Smooth muscle cell (in vitro differentiated cells): ENCODE results near the gene ACOT8. TPM values are rescaled to one million over a fixed set of nuclear protein-coding genes. Genes with fewer than 3 reads are reported as not detected.
A peak's percentile ranks its signal among the peaks of the same experiment; 100 is the strongest.

Source experiments
- DNase-seq: peaks from one replicate; lab custom pipeline; 2025; ENCODE audit not compliant: unreplicated experiment; lab: John Stamatoyannopoulos, UW
- H2AFZ ChIP-seq: fragments of 200-600 bp; sonication (generic); 2 replicates; pipeline ENCODE4 v1.6.0; 2016; ENCODE audit warnings: antibody characterized with exemption, low read depth, mild to moderate bottlenecking
- H3F3A ChIP-seq: fragments of 200-600 bp; sonication (generic); 2 replicates; pipeline ENCODE4 v1.6.0; 2017; ENCODE audit warnings: antibody characterized with exemption, low read depth
- H3K27ac ChIP-seq: fragments of 200-600 bp; sonication (generic); 2 replicates; pipeline ENCODE4 v1.5.1; 2016; ENCODE audit warnings: low read depth, mild to moderate bottlenecking
- H3K27me3 ChIP-seq: fragments of 200-600 bp; sonication (generic); 2 replicates; pipeline ENCODE4 v1.6.1; 2016; ENCODE audit warnings: low read depth, mild to moderate bottlenecking
- H3K36me3 ChIP-seq: fragments of 200-600 bp; sonication (generic); 2 replicates; pipeline ENCODE4 v1.5.1; 2016; ENCODE audit warnings: low read depth
- H3K4me1 ChIP-seq: fragments of 200-600 bp; sonication (generic); 2 replicates; pipeline ENCODE4 v1.5.1; 2016; ENCODE audit warnings: low read depth
- H3K4me2 ChIP-seq: fragments of 200-600 bp; sonication (generic); 2 replicates; pipeline ENCODE4 v1.6.0; 2016; ENCODE audit warnings: mild to moderate bottlenecking
- H3K4me3 ChIP-seq: fragments of 200-600 bp; sonication (generic); 2 replicates; pipeline ENCODE4 v1.5.1; 2016; ENCODE audit warnings: mild to moderate bottlenecking
- H3K79me2 ChIP-seq: fragments of 200-600 bp; sonication (generic); 2 replicates; pipeline ENCODE4 v1.6.0; 2016; ENCODE audit warnings: low read depth, mild to moderate bottlenecking
- H3K9ac ChIP-seq: fragments of 200-600 bp; sonication (generic); 2 replicates; pipeline ENCODE4 v1.6.0; 2016; ENCODE audit warnings: low read depth
- H3K9me3 ChIP-seq: fragments of 200-600 bp; sonication (generic); replicated peaks from 2 replicates; pipeline ENCODE4 v1.5.1; 2016; ENCODE audit warnings: low read depth
- H4K20me1 ChIP-seq: fragments of 200-600 bp; sonication (generic); 2 replicates; pipeline ENCODE4 v1.6.0; 2016; ENCODE audit warnings: low read depth
- WGBS: methylation state at CpG from one replicate; pipeline ENCODE4 v1.1.7; 2016; ENCODE audit warnings: low lambda C conversion rate; 5-methylcytosine and 5-hydroxymethylcytosine counted together
- polyA plus RNA-seq: library from polyadenylated mRNA; unstranded; fragments of >200 nt; fragmentation: Nextera tagmentation; extraction: Ambion mirVana; gene quantifications from 2 replicates; pipeline ENCODE4 v1.2.1, GENCODE V29; 2016
- total RNA-seq: library from RNA; depleted of rRNA; stranded (reverse); fragments of >200 nt; gene quantifications from 2 replicates; pipeline ENCODE4 v1.2.3, GENCODE V29; 2014
- TF ChIP-seq, protein P1 (sequence below): fragments of 200-600 bp; sonication (generic); IDR thresholded peaks from 2 replicates; pipeline ENCODE4 v1.5.1; 2017; ENCODE audit warnings: borderline replicate concordance, mild to moderate bottlenecking, antibody characterized with exemption; ENCODE audit not compliant: insufficient read depth, poor library complexity, severe bottlenecking

ACOT8 gene
- total and polyA plus RNA-seq, 2 experiments from 2014 or later, result 31.9 to 43.8 TPM

DNA sequence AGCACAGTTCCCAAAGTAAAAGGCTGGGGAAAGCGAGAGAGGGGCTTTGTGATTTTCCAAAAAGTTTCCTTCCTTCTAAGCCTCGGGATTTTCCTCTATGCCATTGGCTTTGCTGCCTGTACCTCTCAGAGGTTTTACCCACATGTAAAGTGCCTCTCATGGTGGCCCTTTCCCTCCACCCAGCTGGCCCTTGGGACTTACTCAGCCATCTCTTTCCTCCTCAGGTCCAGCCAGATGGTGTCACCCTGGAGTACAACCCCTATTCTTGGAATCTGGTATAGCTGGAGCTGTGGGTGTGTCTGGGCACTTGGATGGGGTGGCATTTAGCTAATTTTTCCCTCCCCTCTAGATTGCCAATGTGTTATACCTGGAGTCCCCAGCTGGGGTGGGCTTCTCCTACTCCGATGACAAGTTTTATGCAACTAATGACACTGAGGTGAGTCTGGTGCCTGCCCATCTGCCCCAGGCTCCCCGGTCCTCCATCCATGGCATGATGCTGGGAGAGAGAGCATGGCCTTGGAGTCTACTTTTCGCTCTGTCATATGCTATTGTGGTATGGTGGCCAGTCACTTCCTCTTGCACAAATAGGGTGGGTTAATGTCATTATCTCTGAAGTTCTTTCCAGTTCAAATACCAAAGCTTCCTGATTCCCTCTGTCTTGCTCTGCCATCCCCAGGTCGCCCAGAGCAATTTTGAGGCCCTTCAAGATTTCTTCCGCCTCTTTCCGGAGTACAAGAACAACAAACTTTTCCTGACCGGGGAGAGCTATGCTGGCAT is 35.0 kb upstream of the ACOT8 start:
- Histone ChIP-seq H3K27ac (peak overlapping the region; percentile 67), H2AFZ (no peak overlapping the region)

DNA sequence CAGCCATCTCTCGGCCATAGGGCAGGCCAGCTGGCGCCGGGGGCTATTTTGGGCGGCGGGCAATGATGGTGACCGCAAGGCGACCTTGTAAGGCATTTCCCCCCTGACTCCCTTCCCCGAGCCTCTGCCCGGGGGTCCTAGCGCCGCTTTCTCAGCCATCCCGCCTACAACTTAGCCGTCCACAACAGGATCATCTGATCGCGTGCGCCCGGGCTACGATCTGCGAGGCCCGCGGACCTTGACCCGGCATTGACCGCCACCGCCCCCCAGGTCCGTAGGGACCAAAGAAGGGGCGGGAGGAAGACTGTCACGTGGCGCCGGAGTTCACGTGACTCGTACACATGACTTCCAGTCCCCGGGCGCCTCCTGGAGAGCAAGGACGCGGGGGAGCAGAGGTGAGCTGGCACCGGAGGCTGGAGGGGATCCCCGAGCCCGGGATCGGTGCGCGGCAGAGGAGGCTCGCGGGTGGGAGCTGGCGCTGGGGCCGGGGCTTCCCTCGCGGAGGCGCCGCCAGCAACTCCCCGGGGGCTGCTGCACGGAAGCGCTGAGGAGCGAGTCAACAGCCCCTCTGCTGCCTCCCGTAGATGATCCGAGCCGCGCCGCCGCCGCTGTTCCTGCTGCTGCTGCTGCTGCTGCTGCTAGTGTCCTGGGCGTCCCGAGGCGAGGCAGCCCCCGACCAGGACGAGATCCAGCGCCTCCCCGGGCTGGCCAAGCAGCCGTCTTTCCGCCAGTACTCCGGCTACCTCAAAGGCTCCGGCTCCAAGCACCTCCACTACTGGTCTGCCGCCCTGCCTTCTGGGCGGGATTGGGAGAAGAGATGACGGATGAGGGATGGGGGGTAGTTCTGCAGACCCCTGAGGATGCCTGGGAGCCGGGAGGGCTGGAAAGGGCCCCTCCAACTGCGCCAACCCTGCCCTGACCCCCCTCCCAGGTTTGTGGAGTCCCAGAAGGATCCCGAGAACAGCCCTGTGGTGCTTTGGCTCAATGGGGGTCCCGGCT is 34.1 kb upstream of the ACOT8 start, which contains the start of the genes CTSA and NEURL2:
TSS of gene CTSA (plus strand) at position 351 of the 999 bp plus-strand sequence. CDS start at position 585, 234 bp downstream.
TSS of gene NEURL2 (minus strand) at position 224 of the 999 bp plus-strand sequence. CDS start at position 7, 217 bp downstream.
- Histone ChIP-seq H3K79me2 (peaks cover 5% of the 10 kb centered on the region), H3K9me3 (no peaks in the 10 kb centered on the region), H3K9ac (peak within 1 kb of the TSS; percentile 83), H3K4me3 (peak within 1 kb of the TSS; percentile 84), H3K4me1 (peaks cover 6% of the 10 kb centered on the region), H2AFZ (peak within 1 kb of the TSS; percentile 77), H3K27ac (peak within 1 kb of the TSS; percentile 67), H3F3A (peaks cover 9% of the 10 kb centered on the region), H3K27me3 (no peaks in the 10 kb centered on the region), H4K20me1 (no peaks in the 10 kb centered on the region), H3K36me3 (no peaks in the 10 kb centered on the region), H3K4me2 (peak within 1 kb of the TSS; percentile 98)
- 5% methylated on average over 65 of the region's 78 CpGs for WGBS
- TF ChIP-seq, protein P1, sequence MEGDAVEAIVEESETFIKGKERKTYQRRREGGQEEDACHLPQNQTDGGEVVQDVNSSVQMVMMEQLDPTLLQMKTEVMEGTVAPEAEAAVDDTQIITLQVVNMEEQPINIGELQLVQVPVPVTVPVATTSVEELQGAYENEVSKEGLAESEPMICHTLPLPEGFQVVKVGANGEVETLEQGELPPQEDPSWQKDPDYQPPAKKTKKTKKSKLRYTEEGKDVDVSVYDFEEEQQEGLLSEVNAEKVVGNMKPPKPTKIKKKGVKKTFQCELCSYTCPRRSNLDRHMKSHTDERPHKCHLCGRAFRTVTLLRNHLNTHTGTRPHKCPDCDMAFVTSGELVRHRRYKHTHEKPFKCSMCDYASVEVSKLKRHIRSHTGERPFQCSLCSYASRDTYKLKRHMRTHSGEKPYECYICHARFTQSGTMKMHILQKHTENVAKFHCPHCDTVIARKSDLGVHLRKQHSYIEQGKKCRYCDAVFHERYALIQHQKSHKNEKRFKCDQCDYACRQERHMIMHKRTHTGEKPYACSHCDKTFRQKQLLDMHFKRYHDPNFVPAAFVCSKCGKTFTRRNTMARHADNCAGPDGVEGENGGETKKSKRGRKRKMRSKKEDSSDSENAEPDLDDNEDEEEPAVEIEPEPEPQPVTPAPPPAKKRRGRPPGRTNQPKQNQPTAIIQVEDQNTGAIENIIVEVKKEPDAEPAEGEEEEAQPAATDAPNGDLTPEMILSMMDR, result no peak
- DNase-seq, result peak; percentile 65

More for the DNA sequence above, 35.0 kb upstream of the ACOT8 start:
- Histone ChIP-seq H3K27me3 (no peaks in the 10 kb centered on the region), H3K9ac (peak overlapping the region; percentile 83), H3K36me3 (no peaks in the 10 kb centered on the region), H3K79me2 (peaks cover 5% of the 10 kb centered on the region), H3K4me1 (peaks cover 6% of the 10 kb centered on the region), H3K9me3 (no peaks in the 10 kb centered on the region), H3K4me2 (peak overlapping the region; percentile 98), H3K4me3 (peak overlapping the region; percentile 84), H3F3A (peaks cover 9% of the 10 kb centered on the region), H4K20me1 (no peaks in the 10 kb centered on the region)
- DNase-seq, result no peak
- 87% methylated on average over 9 of the region's 9 CpGs for WGBS
- TF ChIP-seq, protein P1, result no peak

GRCh38 chr20:45890077-45890984 is 33.1 kb upstream of the ACOT8 start:
- DNase-seq, result peak; percentile 52
- WGBS, result 2% methylated on average over 79 of the region's 79 CpGs
- H3F3A ChIP-seq, result peaks cover 5% of the 10 kb centered on the region
- no peaks in the 10 kb centered on the region for H3K27me3 ChIP-seq
- H3K9ac ChIP-seq, result peak overlapping the region; percentile 83
- no peaks in the 10 kb centered on the region for H3K9me3 ChIP-seq
- H3K36me3 ChIP-seq, result no peaks in the 10 kb centered on the region
- peak overlapping the region; percentile 84 for H3K4me3 ChIP-seq
- peak overlapping the region; percentile 98 for H3K4me2 ChIP-seq
- peaks cover 7% of the 10 kb centered on the region for H3K4me1 ChIP-seq
- peaks cover 5% of the 10 kb centered on the region for H4K20me1 ChIP-seq
- H3K79me2 ChIP-seq, result peaks cover 5% of the 10 kb centered on the region
- H2AFZ ChIP-seq, result peak overlapping the region; percentile 77
- TF ChIP-seq, protein P1, result peak; percentile 61
- H3K27ac ChIP-seq, result peak overlapping the region; percentile 67
